WTC11 (cell line): ENCODE measurements around the gene SP7. TPM values are rescaled to one million over a fixed set of nuclear protein-coding genes. Genes with fewer than 3 reads are reported as not detected.

Experiments
- ATAC-seq: fragments of 200-7000 bp; cut with Tn5 transposase; 2 replicates; pipeline ENCODE4 v1.10.0; 2021; ENCODE audit warnings: mild to moderate bottlenecking, moderate library complexity
- CTCF ChIA-PET: fragments of 300-600 bp; sonication (Branson Sonifier 250); formaldehyde crosslinking; loops from one replicate; lab custom pipeline; 2021; ENCODE audit warnings: antibody characterized with exemption; lab: Charles Lee
- POLR2A ChIA-PET: fragments of 350-600 bp; sonication (Branson Sonifier 250); formaldehyde crosslinking; loops from one replicate; lab custom pipeline; 2021; ENCODE audit warnings: antibody characterized with exemption; lab: Charles Lee
- DNase-seq: peaks from one replicate; pipeline ENCODE4 v3.0.0; 2021; ENCODE audit warnings: low spot score
- H3K27ac Mint-ChIP-seq: 2 replicates; pipeline ENCODE4 v1.8.0; 2021; ENCODE audit warnings: mixed read lengths
- H3K27me3 Mint-ChIP-seq: 2 replicates; pipeline ENCODE4 v1.8.0; 2021; ENCODE audit warnings: low read depth, mild to moderate bottlenecking, moderate library complexity, mixed read lengths
- H3K36me3 Mint-ChIP-seq: 2 replicates; pipeline ENCODE4 v1.8.0; 2021; ENCODE audit warnings: mixed read lengths
- H3K4me1 Mint-ChIP-seq: 2 replicates; pipeline ENCODE4 v1.8.0; 2022; ENCODE audit warnings: mixed read lengths
- H3K4me3 Mint-ChIP-seq: 2 replicates; pipeline ENCODE4 v1.8.0; 2021; ENCODE audit warnings: mild to moderate bottlenecking, moderate library complexity, mixed read lengths
- H3K9me3 Mint-ChIP-seq: 2 replicates; pipeline ENCODE4 v1.8.0; 2021; ENCODE audit warnings: mixed read lengths
- CBFB ChIP-seq: sonication (generic); formaldehyde crosslinking; IDR thresholded peaks from 2 replicates; pipeline ENCODE4 v1.8.1; 2022; ENCODE audit warnings: mild to moderate bottlenecking, low read depth, missing genetic modification reagents
- CREB1 ChIP-seq: sonication (generic); formaldehyde crosslinking; IDR thresholded peaks from 2 replicates; pipeline ENCODE4 v1.8.0; 2023; ENCODE audit warnings: mild to moderate bottlenecking, missing genetic modification reagents
- FOXK1 ChIP-seq: sonication (generic); formaldehyde crosslinking; IDR thresholded peaks from 2 replicates; pipeline ENCODE4 v1.8.0; 2022; ENCODE audit warnings: mild to moderate bottlenecking, moderate library complexity, missing genetic modification reagents
- FOXP1 ChIP-seq: sonication (generic); formaldehyde crosslinking; IDR thresholded peaks from 2 replicates; pipeline ENCODE4 v1.8.0; 2022; ENCODE audit warnings: missing genetic modification reagents, mild to moderate bottlenecking, moderate library complexity, borderline replicate concordance
- GABPB1 ChIP-seq: sonication (generic); formaldehyde crosslinking; IDR thresholded peaks from 2 replicates; pipeline ENCODE4 v1.8.1; 2023; ENCODE audit warnings: mild to moderate bottlenecking, missing genetic modification reagents
- GTF2I ChIP-seq: fragments of 250-450 bp; sonication (Bioruptor Pico); conservative IDR thresholded peaks from 2 replicates; pipeline ENCODE4 v1.4.0; 2021; ENCODE audit warnings: mild to moderate bottlenecking
- IRF2 ChIP-seq: sonication (generic); formaldehyde crosslinking; IDR thresholded peaks from 2 replicates; pipeline ENCODE4 v1.8.0; 2022; ENCODE audit warnings: low read depth, missing genetic modification reagents, borderline replicate concordance
- KAT7 ChIP-seq: sonication (generic); formaldehyde crosslinking; IDR thresholded peaks from 2 replicates; pipeline ENCODE4 v1.8.1; 2023; ENCODE audit warnings: missing genetic modification reagents, mild to moderate bottlenecking, borderline replicate concordance
- NR3C1 ChIP-seq: sonication (generic); formaldehyde crosslinking; conservative IDR thresholded peaks from 2 replicates; pipeline ENCODE4 v1.8.1; 2023; ENCODE audit warnings: low read depth, mild to moderate bottlenecking, missing genetic modification reagents
- TCF7 ChIP-seq: sonication (generic); formaldehyde crosslinking; IDR thresholded peaks from 2 replicates; pipeline ENCODE4 v1.8.0; 2022; ENCODE audit warnings: mild to moderate bottlenecking, low read depth, missing genetic modification reagents, moderate library complexity
- TEAD1 ChIP-seq: sonication (generic); formaldehyde crosslinking; IDR thresholded peaks from 2 replicates; pipeline ENCODE4 v1.8.0; 2022; ENCODE audit warnings: mild to moderate bottlenecking, missing genetic modification reagents
- TEAD4 ChIP-seq: sonication (generic); formaldehyde crosslinking; IDR thresholded peaks from 2 replicates; pipeline ENCODE4 v1.8.0; 2022; ENCODE audit warnings: mild to moderate bottlenecking, missing genetic modification reagents
- ZNF232 ChIP-seq: sonication (generic); formaldehyde crosslinking; IDR thresholded peaks from 2 replicates; pipeline ENCODE4 v1.8.0; 2022; ENCODE audit warnings: mild to moderate bottlenecking, missing genetic modification reagents
- ZNF416 ChIP-seq: fragments of 250-450 bp; sonication (Bioruptor Pico); IDR thresholded peaks from 2 replicates; pipeline ENCODE4 v1.9.0; 2021; ENCODE audit warnings: mild to moderate bottlenecking, inconsistent platforms
- total RNA-seq: library from RNA; stranded (reverse); gene quantifications from 3 replicates; pipeline ENCODE4 v1.2.3, GENCODE V29; 2021
- TF ChIP-seq, protein P1 (sequence below): sonication (generic); formaldehyde crosslinking; IDR thresholded peaks from 2 replicates; pipeline ENCODE4 v1.8.0; 2022; ENCODE audit warnings: mild to moderate bottlenecking, missing genetic modification reagents
- TF ChIP-seq, protein P2 (sequence below): fragments of 250-450 bp; sonication (Bioruptor Pico); IDR thresholded peaks from 2 replicates; pipeline ENCODE4 v1.9.0; 2021; ENCODE audit warnings: mild to moderate bottlenecking
- TF ChIP-seq, protein P3 (sequence below): sonication (generic); formaldehyde crosslinking; IDR thresholded peaks from 2 replicates; pipeline ENCODE4 v1.8.1; 2022; ENCODE audit warnings: low read depth, mild to moderate bottlenecking, moderate library complexity, missing genetic modification reagents, borderline replicate concordance
- TF ChIP-seq, protein P4 (sequence below): sonication (generic); formaldehyde crosslinking; IDR thresholded peaks from 2 replicates; pipeline ENCODE4 v1.8.1; 2022; ENCODE audit warnings: mild to moderate bottlenecking, moderate library complexity, missing genetic modification reagents
- TF ChIP-seq, protein P5 (sequence below): sonication (generic); formaldehyde crosslinking; IDR thresholded peaks from 2 replicates; pipeline ENCODE4 v1.8.1; 2023; ENCODE audit warnings: mild to moderate bottlenecking, missing genetic modification reagents
- TF ChIP-seq, protein P6 (sequence below): sonication (generic); formaldehyde crosslinking; IDR thresholded peaks from 2 replicates; pipeline ENCODE4 v1.8.0; 2023; ENCODE audit warnings: mild to moderate bottlenecking, missing genetic modification reagents
- TF ChIP-seq, protein P7 (sequence below): sonication (generic); formaldehyde crosslinking; conservative IDR thresholded peaks from 2 replicates; pipeline ENCODE4 v1.8.1; 2022; ENCODE audit warnings: mild to moderate bottlenecking, missing genetic modification reagents
- TF ChIP-seq, protein P8 (sequence below): fragments of 250-450 bp; sonication (Bioruptor Pico); IDR thresholded peaks from 2 replicates; pipeline ENCODE4 v2.1.2; 2022; ENCODE audit warnings: mild to moderate bottlenecking, moderate library complexity

Gene SP7
- total RNA-seq, 1 experiment from 2014 or later, result 0.09 TPM

DNA sequence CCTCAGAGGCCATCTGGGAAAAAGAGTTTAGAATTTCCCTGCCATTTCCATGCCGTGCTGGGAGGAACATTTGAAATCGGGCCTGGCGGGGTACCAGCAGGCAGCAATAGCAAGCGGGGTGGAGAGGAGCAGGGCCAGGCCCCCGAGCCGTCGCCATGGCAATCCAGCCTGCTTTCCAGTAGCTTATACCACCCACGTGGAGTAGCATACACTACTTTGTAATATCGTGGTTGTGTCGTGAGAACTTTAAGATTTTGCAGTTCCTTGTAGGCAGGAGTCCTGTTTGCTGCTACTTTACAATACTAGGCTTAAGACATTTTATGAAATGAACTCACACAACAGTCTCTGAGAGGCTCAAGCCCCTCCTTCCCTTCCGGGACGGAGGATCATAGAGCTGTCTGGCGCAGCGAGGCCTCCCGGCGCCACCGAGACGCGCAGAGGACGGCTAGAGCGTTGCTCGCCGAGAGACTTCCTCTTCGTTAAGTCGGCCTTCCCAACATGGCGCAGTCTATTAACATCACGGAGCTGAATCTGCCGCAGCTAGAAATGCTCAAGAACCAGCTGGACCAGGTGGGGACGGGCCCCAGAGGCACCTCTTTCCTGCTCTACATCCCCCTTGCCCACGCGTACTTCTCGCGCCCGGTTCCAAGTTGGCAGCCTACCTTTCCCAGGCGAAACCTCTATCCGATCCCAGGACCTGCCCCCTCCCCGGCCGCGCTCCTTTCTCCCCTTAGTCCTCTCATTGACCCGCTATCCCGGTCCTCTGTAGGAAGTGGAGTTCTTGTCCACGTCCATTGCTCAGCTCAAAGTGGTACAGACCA lies 40.9 kb downstream of the SP7 start, which contains the start of gene PFDN5:
Gene PFDN5, plus strand, starts transcription at position 473 of the 821 bp plus-strand sequence. Its CDS starts 26 bp downstream, at position 499.
- Mint-ChIP-seq H3K27ac (peak within 1 kb of the TSS; percentile 96), H3K27me3 (no peaks in the 10 kb centered on the region), H3K4me1 (peaks cover 18% of the 10 kb centered on the region), H3K36me3 (peaks cover 33% of the 10 kb centered on the region), H3K9me3 (no peaks in the 10 kb centered on the region), H3K4me3 (peak within 1 kb of the TSS; percentile 99)
- DNase-seq (peak; percentile 85), ATAC-seq (peak; percentile 85)
- ChIA-PET POLR2A (interaction anchor here (0.6 to 2.3 kb wide), 8 partner anchors 26 to 136 kb away, joined by 3 to 19 read pairs (median 5); partner anchors contain the start of genes AAAS, CSAD, ESPL1 and SP1), CTCF (interaction anchor here (0.7 to 15.2 kb wide), 32 partner anchors 9 to 248 kb away, joined by 3 to 161 read pairs (median 4); partner anchors contain the start of genes AAAS, CSAD, ESPL1 and TARBP2)
- TF ChIP-seq ZNF232 (CRISPR knock-in tag) (no peak), TCF7 (CRISPR knock-in tag) (no peak), GABPB1 (CRISPR knock-in tag) (no peak), FOXK1 (CRISPR knock-in tag) (peak; percentile 88), NR3C1 (no peak), FOXP1 (peak; percentile 77), TEAD4 (CRISPR knock-in tag) (peak; percentile 58; the same call in 1 of the 2 replicates), CBFB (CRISPR knock-in tag) (no peak), KAT7 (CRISPR knock-in tag) (0 out of 2 replicates have a peak, but pooled peaks have one; percentile 45), TEAD1 (CRISPR knock-in tag) (0 out of 2 replicates have a peak, but pooled peaks have one; percentile 67), ZNF416 (CRISPR knock-in tag) (no peak), GTF2I (CRISPR knock-in tag) (no peak), CREB1 (CRISPR knock-in tag) (no peak), IRF2 (no peak)
- TF ChIP-seq, protein P1, sequence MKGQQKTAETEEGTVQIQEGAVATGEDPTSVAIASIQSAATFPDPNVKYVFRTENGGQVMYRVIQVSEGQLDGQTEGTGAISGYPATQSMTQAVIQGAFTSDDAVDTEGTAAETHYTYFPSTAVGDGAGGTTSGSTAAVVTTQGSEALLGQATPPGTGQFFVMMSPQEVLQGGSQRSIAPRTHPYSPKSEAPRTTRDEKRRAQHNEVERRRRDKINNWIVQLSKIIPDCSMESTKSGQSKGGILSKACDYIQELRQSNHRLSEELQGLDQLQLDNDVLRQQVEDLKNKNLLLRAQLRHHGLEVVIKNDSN (CRISPR knock-in tag), result no peak
- TF ChIP-seq, protein P2, sequence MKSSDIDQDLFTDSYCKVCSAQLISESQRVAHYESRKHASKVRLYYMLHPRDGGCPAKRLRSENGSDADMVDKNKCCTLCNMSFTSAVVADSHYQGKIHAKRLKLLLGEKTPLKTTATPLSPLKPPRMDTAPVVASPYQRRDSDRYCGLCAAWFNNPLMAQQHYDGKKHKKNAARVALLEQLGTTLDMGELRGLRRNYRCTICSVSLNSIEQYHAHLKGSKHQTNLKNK (CRISPR knock-in tag), result no peak
- TF ChIP-seq, protein P3, sequence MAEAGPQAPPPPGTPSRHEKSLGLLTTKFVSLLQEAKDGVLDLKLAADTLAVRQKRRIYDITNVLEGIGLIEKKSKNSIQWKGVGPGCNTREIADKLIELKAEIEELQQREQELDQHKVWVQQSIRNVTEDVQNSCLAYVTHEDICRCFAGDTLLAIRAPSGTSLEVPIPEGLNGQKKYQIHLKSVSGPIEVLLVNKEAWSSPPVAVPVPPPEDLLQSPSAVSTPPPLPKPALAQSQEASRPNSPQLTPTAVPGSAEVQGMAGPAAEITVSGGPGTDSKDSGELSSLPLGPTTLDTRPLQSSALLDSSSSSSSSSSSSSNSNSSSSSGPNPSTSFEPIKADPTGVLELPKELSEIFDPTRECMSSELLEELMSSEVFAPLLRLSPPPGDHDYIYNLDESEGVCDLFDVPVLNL, result no peak
- TF ChIP-seq, protein P4, sequence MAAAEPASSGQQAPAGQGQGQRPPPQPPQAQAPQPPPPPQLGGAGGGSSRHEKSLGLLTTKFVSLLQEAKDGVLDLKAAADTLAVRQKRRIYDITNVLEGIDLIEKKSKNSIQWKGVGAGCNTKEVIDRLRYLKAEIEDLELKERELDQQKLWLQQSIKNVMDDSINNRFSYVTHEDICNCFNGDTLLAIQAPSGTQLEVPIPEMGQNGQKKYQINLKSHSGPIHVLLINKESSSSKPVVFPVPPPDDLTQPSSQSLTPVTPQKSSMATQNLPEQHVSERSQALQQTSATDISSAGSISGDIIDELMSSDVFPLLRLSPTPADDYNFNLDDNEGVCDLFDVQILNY (CRISPR knock-in tag), result no peak
- TF ChIP-seq, protein P5, sequence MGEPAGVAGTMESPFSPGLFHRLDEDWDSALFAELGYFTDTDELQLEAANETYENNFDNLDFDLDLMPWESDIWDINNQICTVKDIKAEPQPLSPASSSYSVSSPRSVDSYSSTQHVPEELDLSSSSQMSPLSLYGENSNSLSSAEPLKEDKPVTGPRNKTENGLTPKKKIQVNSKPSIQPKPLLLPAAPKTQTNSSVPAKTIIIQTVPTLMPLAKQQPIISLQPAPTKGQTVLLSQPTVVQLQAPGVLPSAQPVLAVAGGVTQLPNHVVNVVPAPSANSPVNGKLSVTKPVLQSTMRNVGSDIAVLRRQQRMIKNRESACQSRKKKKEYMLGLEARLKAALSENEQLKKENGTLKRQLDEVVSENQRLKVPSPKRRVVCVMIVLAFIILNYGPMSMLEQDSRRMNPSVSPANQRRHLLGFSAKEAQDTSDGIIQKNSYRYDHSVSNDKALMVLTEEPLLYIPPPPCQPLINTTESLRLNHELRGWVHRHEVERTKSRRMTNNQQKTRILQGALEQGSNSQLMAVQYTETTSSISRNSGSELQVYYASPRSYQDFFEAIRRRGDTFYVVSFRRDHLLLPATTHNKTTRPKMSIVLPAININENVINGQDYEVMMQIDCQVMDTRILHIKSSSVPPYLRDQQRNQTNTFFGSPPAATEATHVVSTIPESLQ (CRISPR knock-in tag), result no peak
- TF ChIP-seq, protein P6, sequence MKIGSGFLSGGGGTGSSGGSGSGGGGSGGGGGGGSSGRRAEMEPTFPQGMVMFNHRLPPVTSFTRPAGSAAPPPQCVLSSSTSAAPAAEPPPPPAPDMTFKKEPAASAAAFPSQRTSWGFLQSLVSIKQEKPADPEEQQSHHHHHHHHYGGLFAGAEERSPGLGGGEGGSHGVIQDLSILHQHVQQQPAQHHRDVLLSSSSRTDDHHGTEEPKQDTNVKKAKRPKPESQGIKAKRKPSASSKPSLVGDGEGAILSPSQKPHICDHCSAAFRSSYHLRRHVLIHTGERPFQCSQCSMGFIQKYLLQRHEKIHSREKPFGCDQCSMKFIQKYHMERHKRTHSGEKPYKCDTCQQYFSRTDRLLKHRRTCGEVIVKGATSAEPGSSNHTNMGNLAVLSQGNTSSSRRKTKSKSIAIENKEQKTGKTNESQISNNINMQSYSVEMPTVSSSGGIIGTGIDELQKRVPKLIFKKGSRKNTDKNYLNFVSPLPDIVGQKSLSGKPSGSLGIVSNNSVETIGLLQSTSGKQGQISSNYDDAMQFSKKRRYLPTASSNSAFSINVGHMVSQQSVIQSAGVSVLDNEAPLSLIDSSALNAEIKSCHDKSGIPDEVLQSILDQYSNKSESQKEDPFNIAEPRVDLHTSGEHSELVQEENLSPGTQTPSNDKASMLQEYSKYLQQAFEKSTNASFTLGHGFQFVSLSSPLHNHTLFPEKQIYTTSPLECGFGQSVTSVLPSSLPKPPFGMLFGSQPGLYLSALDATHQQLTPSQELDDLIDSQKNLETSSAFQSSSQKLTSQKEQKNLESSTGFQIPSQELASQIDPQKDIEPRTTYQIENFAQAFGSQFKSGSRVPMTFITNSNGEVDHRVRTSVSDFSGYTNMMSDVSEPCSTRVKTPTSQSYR (CRISPR knock-in tag), result no peak
- TF ChIP-seq, protein P7, sequence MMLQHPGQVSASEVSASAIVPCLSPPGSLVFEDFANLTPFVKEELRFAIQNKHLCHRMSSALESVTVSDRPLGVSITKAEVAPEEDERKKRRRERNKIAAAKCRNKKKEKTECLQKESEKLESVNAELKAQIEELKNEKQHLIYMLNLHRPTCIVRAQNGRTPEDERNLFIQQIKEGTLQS (CRISPR knock-in tag), result no peak
- TF ChIP-seq, protein P8, sequence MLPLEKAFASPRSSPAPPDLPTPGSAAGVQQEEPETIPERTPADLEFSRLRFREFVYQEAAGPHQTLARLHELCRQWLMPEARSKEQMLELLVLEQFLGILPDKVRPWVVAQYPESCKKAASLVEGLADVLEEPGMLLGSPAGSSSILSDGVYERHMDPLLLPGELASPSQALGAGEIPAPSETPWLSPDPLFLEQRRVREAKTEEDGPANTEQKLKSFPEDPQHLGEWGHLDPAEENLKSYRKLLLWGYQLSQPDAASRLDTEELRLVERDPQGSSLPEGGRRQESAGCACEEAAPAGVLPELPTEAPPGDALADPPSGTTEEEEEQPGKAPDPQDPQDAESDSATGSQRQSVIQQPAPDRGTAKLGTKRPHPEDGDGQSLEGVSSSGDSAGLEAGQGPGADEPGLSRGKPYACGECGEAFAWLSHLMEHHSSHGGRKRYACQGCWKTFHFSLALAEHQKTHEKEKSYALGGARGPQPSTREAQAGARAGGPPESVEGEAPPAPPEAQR (CRISPR knock-in tag), result no peak
